MCF 10A (cell line): ENCODE results near the gene GTPBP3. TPM values are rescaled to one million over a fixed set of nuclear protein-coding genes. Genes with fewer than 3 reads are reported as not detected.
A peak's percentile ranks its signal among the peaks of the same experiment; 100 is the strongest.

ENCODE experiments used
- BruUV-seq: library from RNA; stranded (reverse); fragments of 400-500 nt; replicated peaks from 2 replicates; lab custom pipeline; 2021; lab: Mats Ljungman, UMichigan
- CTCF ChIA-PET: fragments of 300-600 bp; sonication (Branson Sonifier 250); formaldehyde crosslinking; extraction: SDS; loops from one replicate; lab custom pipeline; 2021; ENCODE audit warnings: antibody characterized with exemption, inconsistent platforms; lab: Yijun Ruan, JAX
- POLR2A ChIA-PET: fragments of 300-600, 350-650 bp; sonication (Branson Sonifier 250); formaldehyde crosslinking; extraction: SDS; loops from one replicate; lab custom pipeline; 2020; ENCODE audit warnings: antibody characterized with exemption, inconsistent platforms; lab: Yijun Ruan, JAX
- DNase-seq: peaks from one replicate; pipeline ENCODE4 v3.0.0-alpha.2; 2018; ENCODE audit not compliant: unreplicated experiment
- H3K27ac Mint-ChIP-seq: one replicate; pipeline ENCODE4 v1.8.0; 2022; ENCODE audit warnings: mild to moderate bottlenecking, low read depth, mixed read lengths; ENCODE audit not compliant: unreplicated experiment
- H3K27me3 Mint-ChIP-seq: one replicate; pipeline ENCODE4 v1.8.0; 2022; ENCODE audit warnings: mixed read lengths; ENCODE audit not compliant: insufficient read depth, unreplicated experiment
- H3K36me3 Mint-ChIP-seq: one replicate; pipeline ENCODE4 v1.8.0; 2022; ENCODE audit warnings: mild to moderate bottlenecking, moderate library complexity, mixed read lengths; ENCODE audit not compliant: insufficient read depth, unreplicated experiment
- H3K4me1 Mint-ChIP-seq: one replicate; pipeline ENCODE4 v1.8.0; 2022; ENCODE audit warnings: mixed read lengths; ENCODE audit not compliant: insufficient read depth, unreplicated experiment
- H3K4me3 Mint-ChIP-seq: one replicate; pipeline ENCODE4 v1.8.0; 2022; ENCODE audit warnings: mild to moderate bottlenecking, moderate library complexity, mixed read lengths; ENCODE audit not compliant: unreplicated experiment
- H3K9me3 Mint-ChIP-seq: one replicate; pipeline ENCODE4 v1.8.0; 2022; ENCODE audit warnings: mixed read lengths; ENCODE audit not compliant: unreplicated experiment
- intact Hi-C: fragments of 100-400 bp; cut with micrococcal nuclease; formaldehyde crosslinking; loops from 2 replicates; pipeline ENCODE4 v1.14.1; 2022
- total RNA-seq: library from RNA; stranded (reverse); gene quantifications from 2 replicates; pipeline ENCODE4 v1.2.3, GENCODE V29; 2022
- TF ChIP-seq, protein P1 (sequence below): fragments of 200-600 bp; IDR thresholded peaks from one replicate; pipeline ENCODE4 v1.8.0; 2022; ENCODE audit warnings: antibody characterized with exemption, mild to moderate bottlenecking; ENCODE audit not compliant: unreplicated experiment

Gene GTPBP3
- total RNA-seq, 1 experiment from 2014 or later = 27.9 TPM

DNA sequence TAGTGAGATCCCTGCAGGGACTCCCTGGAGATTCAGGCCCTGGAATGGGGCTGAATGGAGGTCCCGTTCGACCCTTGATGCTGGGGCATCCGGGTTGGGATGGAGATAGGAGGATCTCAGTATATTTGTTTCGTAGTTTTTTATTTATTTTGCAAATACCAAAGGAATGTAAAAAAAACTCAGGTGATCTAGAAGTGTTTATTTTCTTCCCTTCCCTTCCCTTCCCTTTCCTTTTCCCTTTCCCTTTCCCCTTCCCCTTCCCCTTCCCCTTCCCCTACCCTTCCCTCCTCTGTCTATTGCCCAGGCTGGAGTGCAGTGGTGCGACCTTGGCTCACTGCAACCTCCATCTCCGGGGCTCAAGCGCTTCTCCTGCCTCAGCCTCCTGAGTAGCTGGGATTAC lies 4.5 kb downstream of the GTPBP3 start:
- CTCF ChIA-PET = interaction anchor here (1.1 to 2.4 kb wide), 2 partner anchors 45 to 47 kb away, joined by 3 to 15 read pairs; no protein-coding TSS in a partner anchor

GRCh38 chr19:17346109-17346671 lies 8.8 kb downstream of the GTPBP3 start:
- no TSS peak for BruUV-seq
- no peaks in the 10 kb centered on the region for H3K27me3 Mint-ChIP-seq
- intact Hi-C loops = loop anchor here (1.0 to 5.0 kb wide), 3 partner anchors 40 to 120 kb away; no protein-coding TSS in a partner anchor
- peak; percentile 79 for DNase-seq
- no peak overlapping the region for H3K27ac Mint-ChIP-seq
- peaks cover 15% of the 10 kb centered on the region for H3K4me1 Mint-ChIP-seq
- TF ChIP-seq, protein P1, sequence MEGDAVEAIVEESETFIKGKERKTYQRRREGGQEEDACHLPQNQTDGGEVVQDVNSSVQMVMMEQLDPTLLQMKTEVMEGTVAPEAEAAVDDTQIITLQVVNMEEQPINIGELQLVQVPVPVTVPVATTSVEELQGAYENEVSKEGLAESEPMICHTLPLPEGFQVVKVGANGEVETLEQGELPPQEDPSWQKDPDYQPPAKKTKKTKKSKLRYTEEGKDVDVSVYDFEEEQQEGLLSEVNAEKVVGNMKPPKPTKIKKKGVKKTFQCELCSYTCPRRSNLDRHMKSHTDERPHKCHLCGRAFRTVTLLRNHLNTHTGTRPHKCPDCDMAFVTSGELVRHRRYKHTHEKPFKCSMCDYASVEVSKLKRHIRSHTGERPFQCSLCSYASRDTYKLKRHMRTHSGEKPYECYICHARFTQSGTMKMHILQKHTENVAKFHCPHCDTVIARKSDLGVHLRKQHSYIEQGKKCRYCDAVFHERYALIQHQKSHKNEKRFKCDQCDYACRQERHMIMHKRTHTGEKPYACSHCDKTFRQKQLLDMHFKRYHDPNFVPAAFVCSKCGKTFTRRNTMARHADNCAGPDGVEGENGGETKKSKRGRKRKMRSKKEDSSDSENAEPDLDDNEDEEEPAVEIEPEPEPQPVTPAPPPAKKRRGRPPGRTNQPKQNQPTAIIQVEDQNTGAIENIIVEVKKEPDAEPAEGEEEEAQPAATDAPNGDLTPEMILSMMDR = peak; percentile 90
- POLR2A ChIA-PET = no interaction called here
- peaks cover 19% of the 10 kb centered on the region for H3K36me3 Mint-ChIP-seq
- H3K4me3 Mint-ChIP-seq = no peak overlapping the region
- CTCF ChIA-PET = interaction anchor here (0.6 to 3.0 kb wide), 15 partner anchors 11 to 593 kb away, joined by 3 to 84 read pairs (median 4); partner anchors contain the start of gene ANO8
- H3K9me3 Mint-ChIP-seq = no peaks in the 10 kb centered on the region

More for the DNA sequence above, 4.5 kb downstream of the GTPBP3 start:
- intact Hi-C loops = no loop called here
- no peak overlapping the region for H3K4me3 Mint-ChIP-seq
- TF ChIP-seq, protein P1 = no peak
- POLR2A ChIA-PET = interaction anchor here (0.7 kb wide), 1 partner anchor 510 kb away, joined by 3 read pairs; no protein-coding TSS in a partner anchor
- BruUV-seq = no TSS peak
- peaks cover 6% of the 10 kb centered on the region for H3K4me1 Mint-ChIP-seq
- peaks cover 22% of the 10 kb centered on the region for H3K36me3 Mint-ChIP-seq
- H3K27ac Mint-ChIP-seq = no peak overlapping the region
- H3K27me3 Mint-ChIP-seq = no peaks in the 10 kb centered on the region
- no peaks in the 10 kb centered on the region for H3K9me3 Mint-ChIP-seq
- DNase-seq = no peak

GRCh38 chr19:17347361-17347760 lies 10.0 kb downstream of the GTPBP3 start:
- no peak overlapping the region for H3K4me3 Mint-ChIP-seq
- ChIA-PET POLR2A (interaction anchor here (0.6 kb wide), 1 partner anchor 436 kb away, joined by 3 read pairs; no protein-coding TSS in a partner anchor), CTCF (interaction anchor here (0.6 to 4.1 kb wide), 10 partner anchors 12 to 436 kb away, joined by 3 to 29 read pairs (median 3); partner anchors contain the start of gene ABHD8)
- H3K4me1 Mint-ChIP-seq = peaks cover 15% of the 10 kb centered on the region
- BruUV-seq = no TSS peak
- no peaks in the 10 kb centered on the region for H3K9me3 Mint-ChIP-seq
- H3K27ac Mint-ChIP-seq = peak overlapping the region; percentile 76
- intact Hi-C loops = loop anchor here (5.0 kb wide), 1 partner anchor 55 kb away; no protein-coding TSS in a partner anchor
- H3K36me3 Mint-ChIP-seq = peaks cover 9% of the 10 kb centered on the region
- TF ChIP-seq, protein P1 = no peak
- DNase-seq = peak; percentile 74
- no peaks in the 10 kb centered on the region for H3K27me3 Mint-ChIP-seq

GRCh38 chr19:17347877-17348276 lies 10.5 kb downstream of the GTPBP3 start:
- POLR2A ChIA-PET = interaction anchor here (0.6 kb wide), 1 partner anchor 435 kb away, joined by 3 read pairs; no protein-coding TSS in a partner anchor
- TF ChIP-seq, protein P1 = no peak
- DNase-seq = no peak
- CTCF ChIA-PET = interaction anchor here (0.6 to 4.1 kb wide), 6 partner anchors 11 to 304 kb away, joined by 3 to 29 read pairs (median 4); partner anchors contain the start of gene ABHD8
- peak overlapping the region; percentile 76 for H3K27ac Mint-ChIP-seq
- H3K36me3 Mint-ChIP-seq = peaks cover 3% of the 10 kb centered on the region
- peaks cover 15% of the 10 kb centered on the region for H3K4me1 Mint-ChIP-seq
- no peaks in the 10 kb centered on the region for H3K9me3 Mint-ChIP-seq
- intact Hi-C loops = loop anchor here (5.0 kb wide), 1 partner anchor 56 kb away; no protein-coding TSS in a partner anchor
- H3K27me3 Mint-ChIP-seq = no peaks in the 10 kb centered on the region
- H3K4me3 Mint-ChIP-seq = no peak overlapping the region
- BruUV-seq = no TSS peak
